Smooth muscle cell (in vitro differentiated cells): ENCODE results near the gene ALPG. TPM values are rescaled to one million over a fixed set of nuclear protein-coding genes. Genes with fewer than 3 reads are reported as not detected.
"Not testable (repeated sequence)": the region's sequence is repeated elsewhere in the genome, so short reads cannot be mapped to it uniquely, and the experiment has no call there.

Experiments used
- DNase-seq: peaks from one replicate; lab custom pipeline; 2025; ENCODE audit not compliant: unreplicated experiment; lab: John Stamatoyannopoulos, UW
- H2AFZ ChIP-seq: fragments of 200-600 bp; sonication (generic); 2 replicates; pipeline ENCODE4 v1.6.0; 2016; ENCODE audit warnings: antibody characterized with exemption, low read depth, mild to moderate bottlenecking
- H3F3A ChIP-seq: fragments of 200-600 bp; sonication (generic); 2 replicates; pipeline ENCODE4 v1.6.0; 2017; ENCODE audit warnings: antibody characterized with exemption, low read depth
- H3K27ac ChIP-seq: fragments of 200-600 bp; sonication (generic); 2 replicates; pipeline ENCODE4 v1.5.1; 2016; ENCODE audit warnings: low read depth, mild to moderate bottlenecking
- H3K27me3 ChIP-seq: fragments of 200-600 bp; sonication (generic); 2 replicates; pipeline ENCODE4 v1.6.1; 2016; ENCODE audit warnings: low read depth, mild to moderate bottlenecking
- H3K36me3 ChIP-seq: fragments of 200-600 bp; sonication (generic); 2 replicates; pipeline ENCODE4 v1.5.1; 2016; ENCODE audit warnings: low read depth
- H3K4me1 ChIP-seq: fragments of 200-600 bp; sonication (generic); 2 replicates; pipeline ENCODE4 v1.5.1; 2016; ENCODE audit warnings: low read depth
- H3K4me2 ChIP-seq: fragments of 200-600 bp; sonication (generic); 2 replicates; pipeline ENCODE4 v1.6.0; 2016; ENCODE audit warnings: mild to moderate bottlenecking
- H3K4me3 ChIP-seq: fragments of 200-600 bp; sonication (generic); 2 replicates; pipeline ENCODE4 v1.5.1; 2016; ENCODE audit warnings: mild to moderate bottlenecking
- H3K79me2 ChIP-seq: fragments of 200-600 bp; sonication (generic); 2 replicates; pipeline ENCODE4 v1.6.0; 2016; ENCODE audit warnings: low read depth, mild to moderate bottlenecking
- H3K9ac ChIP-seq: fragments of 200-600 bp; sonication (generic); 2 replicates; pipeline ENCODE4 v1.6.0; 2016; ENCODE audit warnings: low read depth
- H3K9me3 ChIP-seq: fragments of 200-600 bp; sonication (generic); replicated peaks from 2 replicates; pipeline ENCODE4 v1.5.1; 2016; ENCODE audit warnings: low read depth
- H4K20me1 ChIP-seq: fragments of 200-600 bp; sonication (generic); 2 replicates; pipeline ENCODE4 v1.6.0; 2016; ENCODE audit warnings: low read depth
- WGBS: methylation state at CpG from one replicate; pipeline ENCODE4 v1.1.7; 2016; ENCODE audit warnings: low lambda C conversion rate; 5-methylcytosine and 5-hydroxymethylcytosine counted together
- polyA plus RNA-seq: library from polyadenylated mRNA; unstranded; fragments of >200 nt; fragmentation: Nextera tagmentation; extraction: Ambion mirVana; gene quantifications from 2 replicates; pipeline ENCODE4 v1.2.1, GENCODE V29; 2016
- total RNA-seq: library from RNA; depleted of rRNA; stranded (reverse); fragments of >200 nt; gene quantifications from 2 replicates; pipeline ENCODE4 v1.2.3, GENCODE V29; 2014
- TF ChIP-seq, protein P1 (sequence below): fragments of 200-600 bp; sonication (generic); IDR thresholded peaks from 2 replicates; pipeline ENCODE4 v1.5.1; 2017; ENCODE audit warnings: borderline replicate concordance, mild to moderate bottlenecking, antibody characterized with exemption; ENCODE audit not compliant: insufficient read depth, poor library complexity, severe bottlenecking

Gene ALPG
- total and polyA plus RNA-seq, 2 experiments from 2014 or later, result not detected

DNA sequence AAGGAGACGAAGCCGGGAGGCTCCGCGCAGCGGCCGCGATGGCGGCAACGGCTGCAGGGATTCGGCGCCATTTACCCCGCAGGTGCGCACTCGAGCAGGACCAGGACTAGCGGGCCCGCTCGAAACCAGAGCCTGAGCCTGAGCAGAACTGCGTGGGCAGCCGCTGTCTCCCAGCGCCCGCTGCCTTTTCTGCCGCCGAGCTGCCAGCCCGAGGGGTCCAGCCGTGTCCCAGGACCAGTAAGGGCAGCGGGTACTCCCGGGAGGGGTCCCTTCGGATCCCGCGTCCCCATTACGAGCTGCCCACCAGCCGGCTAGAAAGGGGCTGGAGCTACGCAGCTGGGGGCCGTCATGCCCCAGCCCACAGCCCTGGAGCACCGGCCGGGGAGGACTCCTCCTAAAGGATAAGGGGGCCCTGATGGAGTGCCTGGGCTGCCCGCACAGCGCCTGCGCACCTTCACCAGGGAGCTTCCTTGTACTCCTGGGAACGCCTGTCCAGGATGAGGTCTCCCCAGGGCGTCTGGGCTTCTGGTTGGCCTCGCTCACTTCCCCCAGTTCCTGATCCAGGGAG is 18.2 kb upstream of the ALPG start:
- H3F3A ChIP-seq, result peaks cover 7% of the 10 kb centered on the region
- H3K9ac ChIP-seq, result no peak overlapping the region
- H3K36me3 ChIP-seq, result no peaks in the 10 kb centered on the region
- TF ChIP-seq, protein P1, sequence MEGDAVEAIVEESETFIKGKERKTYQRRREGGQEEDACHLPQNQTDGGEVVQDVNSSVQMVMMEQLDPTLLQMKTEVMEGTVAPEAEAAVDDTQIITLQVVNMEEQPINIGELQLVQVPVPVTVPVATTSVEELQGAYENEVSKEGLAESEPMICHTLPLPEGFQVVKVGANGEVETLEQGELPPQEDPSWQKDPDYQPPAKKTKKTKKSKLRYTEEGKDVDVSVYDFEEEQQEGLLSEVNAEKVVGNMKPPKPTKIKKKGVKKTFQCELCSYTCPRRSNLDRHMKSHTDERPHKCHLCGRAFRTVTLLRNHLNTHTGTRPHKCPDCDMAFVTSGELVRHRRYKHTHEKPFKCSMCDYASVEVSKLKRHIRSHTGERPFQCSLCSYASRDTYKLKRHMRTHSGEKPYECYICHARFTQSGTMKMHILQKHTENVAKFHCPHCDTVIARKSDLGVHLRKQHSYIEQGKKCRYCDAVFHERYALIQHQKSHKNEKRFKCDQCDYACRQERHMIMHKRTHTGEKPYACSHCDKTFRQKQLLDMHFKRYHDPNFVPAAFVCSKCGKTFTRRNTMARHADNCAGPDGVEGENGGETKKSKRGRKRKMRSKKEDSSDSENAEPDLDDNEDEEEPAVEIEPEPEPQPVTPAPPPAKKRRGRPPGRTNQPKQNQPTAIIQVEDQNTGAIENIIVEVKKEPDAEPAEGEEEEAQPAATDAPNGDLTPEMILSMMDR, result no peak
- H3K79me2 ChIP-seq, result no peaks in the 10 kb centered on the region
- H3K27me3 ChIP-seq, result peaks cover 11% of the 10 kb centered on the region
- WGBS, result 44% methylated on average over 42 of the region's 42 CpGs
- H2AFZ ChIP-seq, result no peak overlapping the region
- DNase-seq, result no peak
- H3K9me3 ChIP-seq, result no peaks in the 10 kb centered on the region
- no peaks in the 10 kb centered on the region for H4K20me1 ChIP-seq
- H3K4me1 ChIP-seq, result peaks cover 15% of the 10 kb centered on the region
- H3K4me3 ChIP-seq, result no peak overlapping the region
- peak overlapping the region; percentile 67 for H3K4me2 ChIP-seq
- H3K27ac ChIP-seq, result no peak overlapping the region

DNA sequence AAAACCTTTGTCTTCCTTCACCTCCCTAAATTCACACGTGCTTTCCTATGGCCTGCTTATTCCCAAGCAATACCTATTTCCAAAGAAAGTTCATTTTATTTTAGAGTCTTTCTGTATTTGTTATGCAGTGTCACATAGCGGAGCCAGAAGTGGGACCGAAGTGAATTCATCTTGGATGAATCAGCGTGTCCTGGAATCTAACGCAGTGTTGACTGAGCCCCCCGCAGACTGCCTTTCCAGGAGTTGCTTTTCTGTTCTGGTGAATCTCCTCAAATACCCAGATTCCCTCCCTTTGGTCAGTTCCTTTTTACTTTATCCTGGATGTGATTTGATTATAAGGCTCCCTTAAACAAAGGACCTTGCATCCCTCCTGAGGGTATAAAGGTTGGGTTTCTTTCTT is 17.3 kb upstream of the ALPG start:
- H3K9ac ChIP-seq, result peak overlapping the region; percentile 37
- H3K4me3 ChIP-seq, result no peak overlapping the region
- peaks cover 11% of the 10 kb centered on the region for H3K27me3 ChIP-seq
- no peaks in the 10 kb centered on the region for H3K9me3 ChIP-seq
- no peak overlapping the region for H2AFZ ChIP-seq
- H3K79me2 ChIP-seq, result no peaks in the 10 kb centered on the region
- no peak for DNase-seq
- H3K4me2 ChIP-seq, result peak overlapping the region; percentile 55
- no peaks in the 10 kb centered on the region for H3K36me3 ChIP-seq
- peaks cover 15% of the 10 kb centered on the region for H3K4me1 ChIP-seq
- WGBS, result 16% methylated on average over 6 of the region's 6 CpGs
- H3F3A ChIP-seq, result peaks cover 7% of the 10 kb centered on the region
- TF ChIP-seq, protein P1, result no peak
- peak overlapping the region; percentile 61 for H3K27ac ChIP-seq
- H4K20me1 ChIP-seq, result no peaks in the 10 kb centered on the region

DNA sequence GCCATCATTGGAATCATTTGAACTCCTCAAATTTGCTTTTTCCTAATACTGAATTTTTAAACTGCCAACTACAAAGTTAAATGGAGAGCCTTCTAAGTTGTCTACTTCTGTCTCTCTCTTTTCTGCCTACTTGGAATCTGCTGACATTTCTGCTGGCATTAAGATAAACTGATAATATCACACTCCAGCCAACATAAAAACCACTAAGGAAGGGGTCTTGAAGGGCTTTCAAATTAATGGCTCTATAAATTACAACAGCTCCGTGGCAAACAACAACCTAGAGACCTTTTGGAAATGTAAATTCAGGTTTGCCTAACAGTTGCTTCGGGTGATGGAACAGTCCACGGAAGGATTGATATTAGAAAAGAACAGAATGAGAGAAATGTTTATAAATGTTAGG is 16.0 kb upstream of the ALPG start:
- H3K4me3 ChIP-seq, result no peak overlapping the region
- H3K36me3 ChIP-seq, result no peaks in the 10 kb centered on the region
- peak overlapping the region; percentile 15 for H3K4me2 ChIP-seq
- peaks cover 7% of the 10 kb centered on the region for H3F3A ChIP-seq
- H3K27ac ChIP-seq, result no peak overlapping the region
- no peak overlapping the region for H3K9ac ChIP-seq
- H3K79me2 ChIP-seq, result no peaks in the 10 kb centered on the region
- no peaks in the 10 kb centered on the region for H4K20me1 ChIP-seq
- H3K27me3 ChIP-seq, result peaks cover 11% of the 10 kb centered on the region
- peak overlapping the region; percentile 3 for H2AFZ ChIP-seq
- no peaks in the 10 kb centered on the region for H3K9me3 ChIP-seq
- TF ChIP-seq, protein P1, result no peak
- WGBS, result 50% methylated on average over 3 of the region's 3 CpGs
- no peak for DNase-seq
- H3K4me1 ChIP-seq, result peaks cover 15% of the 10 kb centered on the region

DNA sequence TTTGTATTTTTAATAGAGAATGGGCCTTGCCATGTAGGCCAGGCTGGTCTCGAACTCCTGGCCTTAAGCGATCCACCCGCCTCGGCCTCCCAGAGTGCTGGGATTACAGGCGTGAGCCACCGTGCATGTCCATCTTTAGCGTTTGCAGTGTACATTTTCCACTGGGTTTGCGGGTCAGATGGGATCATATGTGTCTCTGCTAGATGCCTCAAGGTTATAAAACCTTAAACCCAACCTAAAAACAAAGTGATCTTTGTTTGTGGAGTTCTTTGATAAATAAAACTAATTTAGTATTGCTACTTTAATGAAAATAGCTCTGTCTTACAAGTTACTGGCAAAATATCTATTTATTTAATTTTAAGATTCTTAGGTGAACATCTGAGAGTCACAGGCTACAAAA is 13.1 kb upstream of the ALPG start:
- Histone ChIP-seq H3K36me3 (no peaks in the 10 kb centered on the region), H3K4me3 (no peak overlapping the region), H3K9ac (no peak overlapping the region), H3K4me2 (no peak overlapping the region), H3K4me1 (peaks cover 15% of the 10 kb centered on the region), H3K79me2 (no peaks in the 10 kb centered on the region), H4K20me1 (no peaks in the 10 kb centered on the region), H3K9me3 (no peaks in the 10 kb centered on the region), H3F3A (peaks cover 7% of the 10 kb centered on the region), H3K27me3 (no peaks in the 10 kb centered on the region), H2AFZ (no peak overlapping the region), H3K27ac (no peak overlapping the region)
- no peak for DNase-seq
- TF ChIP-seq, protein P1, result no peak
- 94% methylated on average over 8 of the region's 8 CpGs for WGBS

DNA sequence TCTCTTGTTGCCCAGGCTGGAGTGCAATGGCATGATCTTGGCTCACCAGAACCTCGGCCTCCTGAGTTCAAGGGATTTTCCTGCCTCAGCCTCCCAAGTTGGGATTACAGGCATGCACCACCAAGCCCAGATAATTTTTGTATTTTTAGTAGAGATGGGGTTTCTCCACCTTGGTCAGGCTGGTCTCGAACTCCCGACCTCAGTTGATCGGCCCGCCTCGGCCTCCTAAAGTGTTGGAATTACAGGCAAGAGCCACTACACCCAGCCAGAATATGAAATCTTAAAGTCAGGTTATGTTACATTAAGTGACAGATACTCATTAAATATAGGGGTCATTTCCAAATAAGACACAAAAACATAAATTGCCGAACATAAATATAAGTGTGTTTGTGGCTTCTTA is 12.2 kb upstream of the ALPG start:
- not testable (repeated sequence) for DNase-seq, H3K9ac ChIP-seq, H3K27me3 ChIP-seq, H3K4me3 ChIP-seq, H3K27ac ChIP-seq, H3K4me1 ChIP-seq, H4K20me1 ChIP-seq, H3K36me3 ChIP-seq, H3K9me3 ChIP-seq, H3K4me2 ChIP-seq, H3F3A ChIP-seq, H3K79me2 ChIP-seq, H2AFZ ChIP-seq
- WGBS, result 98% methylated on average over 7 of the region's 7 CpGs
